Measurements from ENCODE around the gene RPL32. TPM values are rescaled to one million over a fixed set of nuclear protein-coding genes. Genes with fewer than 3 reads are reported as not detected.
A peak's percentile ranks its signal among the peaks of the same experiment; 100 is the strongest.

Gene RPL32
- total and polyA plus RNA-seq, 12 donors = 695 to 2,745 (median 1,305) TPM

DNA sequence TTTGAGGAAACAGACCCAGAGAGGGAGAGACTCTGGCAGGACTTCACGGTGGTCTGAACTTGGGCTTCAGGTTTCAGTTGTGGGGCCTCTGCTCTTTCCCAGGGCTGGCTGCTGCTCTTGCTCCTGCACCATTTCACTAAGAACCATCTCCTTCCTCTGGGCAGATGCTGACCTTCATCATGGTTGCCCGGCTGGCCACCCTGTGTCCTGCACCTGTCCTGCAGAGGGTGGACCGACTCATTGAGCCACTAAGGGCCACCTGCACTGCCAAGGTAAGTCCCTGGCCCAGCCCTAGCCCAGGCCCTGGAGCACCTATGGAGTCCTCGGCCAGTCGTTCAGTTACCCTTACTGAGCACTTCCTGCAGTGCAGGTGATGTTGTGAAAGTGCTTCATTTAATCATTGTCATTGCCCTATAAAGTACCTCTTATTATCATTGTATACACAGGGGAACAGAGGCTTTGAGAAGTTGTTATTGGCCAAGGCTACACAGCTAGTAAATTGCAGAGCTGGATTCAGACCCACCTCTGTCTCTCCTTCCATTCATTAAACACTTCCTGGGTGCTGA is 10.0 kb downstream of the RPL32 start:
- Histone ChIP-seq H3K27me3 (no peaks in the 10 kb centered on the region), H3K4me1 (replicated peaks in 1 of 2) (no peaks in the 10 kb centered on the region), H3K27ac (no peak overlapping the region), H3K9me3 (replicated peaks in 1 of 3) (no peaks in the 10 kb centered on the region), H3K36me3 (replicated peaks in 1 of 2) (peaks cover 0 to 50% of the 10 kb centered on the region in 2 donors), H3K4me3 (no peak overlapping the region)
- intact Hi-C loops (cut with DNase I) = no loop called here
- WGBS, 4 donors = 75 to 87% (median 82%) methylated on average over 2 to 5 of the region's 5 CpGs
- no peak for TF ChIP-seq POLR2A (IDR thresholded peaks at IDR 0.05)
- TF ChIP-seq CTCF (IDR thresholded peaks at IDR 0.05) = no peak
- no peak for DNase-seq

DNA sequence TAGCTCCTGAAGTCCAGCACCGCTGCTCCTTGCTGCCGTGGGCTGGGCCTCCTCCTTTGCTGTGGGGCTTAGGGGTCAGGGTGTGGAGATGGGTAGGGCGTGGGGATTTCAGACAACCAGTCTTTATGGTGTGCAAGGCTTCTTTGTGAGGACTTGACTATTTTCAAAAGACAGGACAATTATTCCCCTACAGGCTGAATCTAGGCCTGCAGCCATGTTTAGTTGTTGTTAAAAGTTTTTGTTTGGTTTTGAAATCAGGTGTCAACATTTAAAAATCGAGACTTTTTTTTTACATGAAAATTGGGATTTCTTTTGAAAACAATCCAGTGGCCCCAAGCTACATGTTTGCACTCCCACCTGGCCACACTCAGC is 10.6 kb downstream of the RPL32 start:
- no peak overlapping the region for H3K27ac ChIP-seq
- no peaks in the 10 kb centered on the region for H3K9me3 ChIP-seq (replicated peaks in 1 of 3)
- intact Hi-C loops (cut with DNase I) = no loop called here
- TF ChIP-seq CTCF (IDR thresholded peaks at IDR 0.05) (peak in 2 of 6 experiments; percentile 9 to 12), POLR2A (IDR thresholded peaks at IDR 0.05) (no peak)
- no peaks in the 10 kb centered on the region for H3K27me3 ChIP-seq
- no peaks in the 10 kb centered on the region for H3K4me1 ChIP-seq (replicated peaks in 1 of 2)
- WGBS, 4 donors = 84 to 89% (median 87%) methylated on average over 2 to 4 of the region's 4 CpGs
- no peak for DNase-seq
- H3K4me3 ChIP-seq = no peak overlapping the region
- H3K36me3 ChIP-seq (replicated peaks in 1 of 2) = peaks cover 0 to 47% of the 10 kb centered on the region in 2 donors

GRCh38 chr3:12829886-12830784 is 11.2 kb downstream of the RPL32 start:
- H3K4me1 ChIP-seq (replicated peaks in 1 of 2) = no peaks in the 10 kb centered on the region
- intact Hi-C loops (cut with DNase I) = no loop called here
- H3K9me3 ChIP-seq (replicated peaks in 1 of 3) = no peaks in the 10 kb centered on the region
- no peak overlapping the region for H3K27ac ChIP-seq
- H3K4me3 ChIP-seq = no peak overlapping the region
- no peaks in the 10 kb centered on the region for H3K27me3 ChIP-seq
- WGBS, 4 donors = 72 to 82% (median 79%) methylated on average over 12 to 17 of the region's 17 CpGs
- H3K36me3 ChIP-seq (replicated peaks in 1 of 2) = peaks cover 0 to 44% of the 10 kb centered on the region in 2 donors
- TF ChIP-seq POLR2A (IDR thresholded peaks at IDR 0.05) (no peak), CTCF (IDR thresholded peaks at IDR 0.05) (no peak)
- DNase-seq = no peak

DNA sequence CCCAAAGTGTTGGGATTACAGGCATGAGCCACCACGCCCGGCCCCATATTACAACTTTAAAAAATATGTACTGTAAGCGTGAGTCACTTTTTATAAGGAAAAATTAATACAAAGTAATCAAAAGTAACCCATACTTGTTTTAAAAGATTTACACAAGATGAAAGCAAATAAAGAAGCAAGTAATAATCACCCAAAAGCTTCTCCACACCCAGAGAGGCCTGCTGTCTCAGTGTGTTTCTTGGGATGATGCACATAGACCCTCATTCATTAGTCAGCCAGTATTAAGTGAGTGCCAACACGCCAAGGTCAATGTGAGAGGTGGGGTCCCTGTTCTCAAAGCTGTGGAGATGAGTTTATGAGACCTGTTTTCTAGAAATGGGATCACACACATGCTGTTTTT is 12.0 kb downstream of the RPL32 start:
- DNase-seq = no peak
- Histone ChIP-seq H3K4me3 (no peak overlapping the region), H3K27ac (no peak overlapping the region), H3K9me3 (replicated peaks in 1 of 3) (no peaks in the 10 kb centered on the region), H3K36me3 (replicated peaks in 1 of 2) (peaks cover 0 to 37% of the 10 kb centered on the region in 2 donors), H3K4me1 (replicated peaks in 1 of 2) (no peaks in the 10 kb centered on the region), H3K27me3 (no peaks in the 10 kb centered on the region)
- 90 to 94% (median 93%) methylated on average over 4 of the region's 4 CpGs for WGBS, 4 donors
- TF ChIP-seq POLR2A (IDR thresholded peaks at IDR 0.05) = no peak
- no peak for TF ChIP-seq CTCF (IDR thresholded peaks at IDR 0.05)
- intact Hi-C loops (cut with DNase I) = no loop called here

Data from adrenal gland (tissue), 12 donors.